Right renal pelvis (tissue), 4 donors: Measurements from ENCODE around the gene FGGY. TPM values are rescaled to one million over a fixed set of nuclear protein-coding genes. Genes with fewer than 3 reads are reported as not detected.
"Not testable (repeated sequence)": the region's sequence is repeated elsewhere in the genome, so short reads cannot be mapped to it uniquely, and the experiment has no call there.

Experiments
- DNase-seq, 4 donors: peaks; one replicate each; pipeline ENCODE4 v3.0.0-alpha.2; 2013; ENCODE audit warnings: low read depth in 4 of 4, low spot score in 3 of 4, missing footprints in 1 of 4
- polyA plus RNA-seq, 4 donors: library from polyadenylated mRNA; unstranded; fragments of 120-200 nt; gene quantifications; one replicate each; pipeline ENCODE4 v1.2.1, GENCODE V29; 2013; ENCODE audit not compliant: insufficient read length in 4 of 4

FGGY gene
- polyA plus RNA-seq, 4 donors = 22.6 to 27.0 (median 24.2) TPM

- no peak for DNase-seq
Observed at GRCh38 chr1:59432531-59433439, 135.9 kb downstream of the FGGY start.

DNA sequence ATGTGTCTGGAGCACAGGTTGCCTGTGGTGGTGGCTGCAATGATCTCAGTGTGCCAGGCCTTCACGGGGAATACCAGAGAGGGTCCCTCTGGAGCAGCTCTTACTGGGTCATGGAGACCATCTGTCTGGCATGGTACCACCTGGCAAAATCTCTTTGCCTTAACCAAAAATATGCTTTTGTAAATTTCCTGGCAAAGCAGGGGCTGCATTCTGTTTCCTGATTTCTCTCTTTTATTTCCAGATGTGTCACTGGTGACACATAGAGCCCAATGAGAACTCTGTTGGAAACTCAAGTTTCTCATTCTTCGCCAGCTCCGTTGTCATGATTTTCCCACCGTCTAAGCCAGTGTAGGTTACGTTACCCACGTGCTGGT, 136.5 kb downstream of the FGGY start:
- no peak for DNase-seq

GRCh38 chr1:59434336-59434735, 137.4 kb downstream of the FGGY start:
- DNase-seq = no peak

DNA sequence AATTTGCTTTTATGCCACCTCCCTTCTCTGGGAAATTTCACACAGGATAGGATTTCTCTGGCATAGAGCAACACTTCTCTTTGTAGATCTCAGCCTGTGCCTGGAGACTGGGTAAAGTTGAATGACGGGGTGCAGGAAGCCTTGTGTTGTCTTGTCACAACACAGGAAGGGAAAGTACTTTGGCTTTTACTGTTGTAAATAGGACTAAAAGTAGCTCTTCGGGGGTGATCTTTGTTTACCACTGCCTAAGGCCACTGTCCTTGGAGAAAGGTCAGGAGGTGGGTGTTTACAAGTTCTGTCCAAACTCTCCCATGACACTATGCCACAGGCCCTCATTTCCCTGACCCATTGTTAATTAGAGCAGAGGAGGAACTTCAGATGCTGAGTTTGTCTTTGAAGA, 139.7 kb downstream of the FGGY start:
- no peak for DNase-seq

DNA sequence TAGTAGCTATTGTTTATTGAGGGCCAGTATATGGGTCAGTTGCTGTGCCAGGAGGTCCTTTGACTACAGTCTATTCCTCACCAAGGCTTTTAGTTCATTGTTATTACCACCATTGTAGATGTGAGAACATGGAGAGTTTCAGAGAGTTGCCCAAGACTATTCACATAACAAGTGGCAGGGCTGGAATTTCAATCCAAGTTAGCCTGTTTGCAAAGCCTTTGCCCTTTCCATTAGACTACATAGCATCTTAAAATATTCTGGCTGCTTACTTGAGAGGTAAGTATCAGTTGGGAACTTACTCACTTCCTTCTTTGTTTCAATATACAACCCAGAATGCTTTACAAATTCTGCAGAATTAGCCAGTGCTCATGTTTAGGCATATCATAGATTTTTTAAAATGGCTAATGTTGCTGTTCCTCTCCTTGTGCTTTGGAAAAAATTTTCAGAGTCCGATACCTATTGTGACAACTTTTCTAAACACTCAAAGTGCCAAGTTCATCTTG, 141.2 kb downstream of the FGGY start:
- no peak for DNase-seq

DNA sequence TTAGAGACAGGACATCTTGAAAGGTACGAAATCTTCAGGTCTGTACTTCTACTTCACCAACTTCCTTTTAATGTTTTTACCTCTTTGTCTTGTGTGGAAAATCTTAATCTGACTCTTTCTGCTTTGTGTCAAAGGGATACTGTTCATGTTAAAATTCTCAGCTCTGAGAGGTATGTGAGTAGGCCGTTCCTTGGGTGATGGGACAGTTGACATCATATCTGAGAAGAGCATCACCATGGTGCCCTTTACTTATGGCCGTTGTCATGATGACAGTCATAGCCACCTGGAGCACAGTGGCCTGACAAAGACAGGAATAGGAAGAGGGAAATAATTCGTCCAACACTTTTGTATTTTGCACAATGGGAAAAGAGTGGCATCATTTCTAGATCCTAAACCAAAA, 145.6 kb downstream of the FGGY start:
- DNase-seq = no peak

DNA sequence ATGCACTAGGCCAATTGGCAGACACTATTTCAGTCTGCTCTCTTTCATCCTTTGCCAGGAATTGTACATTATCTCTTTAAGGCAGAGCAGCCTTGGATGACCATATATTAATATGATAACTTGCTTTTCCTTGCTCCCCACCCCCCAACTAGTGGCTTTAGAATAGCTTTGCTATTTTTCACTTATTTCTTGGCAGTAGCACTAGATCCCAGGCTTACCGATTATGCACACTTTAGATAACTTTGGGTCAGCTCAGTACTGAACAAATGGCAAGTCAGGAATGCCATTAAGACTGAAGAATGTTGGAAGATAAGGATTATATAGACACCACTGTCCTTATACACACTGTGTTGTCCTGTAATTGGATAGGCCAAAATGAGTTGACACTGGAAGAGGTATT, 146.4 kb downstream of the FGGY start:
- DNase-seq = no peak

DNA sequence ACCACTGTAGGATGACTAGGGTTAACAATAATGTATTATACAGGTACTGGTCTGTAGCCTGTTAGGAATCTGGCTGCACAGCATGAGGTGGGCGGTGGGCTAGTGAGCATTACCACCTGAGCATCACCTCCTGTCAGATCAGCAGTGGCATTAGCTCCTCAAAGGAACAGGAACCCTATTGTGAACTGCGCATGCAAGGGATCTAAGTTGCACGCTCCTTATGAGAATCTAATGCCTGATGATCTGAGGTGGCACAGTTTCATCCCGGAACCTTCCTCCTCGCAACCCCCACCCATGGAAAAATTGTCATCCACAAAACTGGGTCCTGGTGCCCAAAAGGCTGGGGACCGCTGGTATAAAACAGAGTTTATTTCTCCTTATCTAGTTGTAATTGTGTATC, 147.6 kb downstream of the FGGY start:
- DNase-seq = no peak

DNA sequence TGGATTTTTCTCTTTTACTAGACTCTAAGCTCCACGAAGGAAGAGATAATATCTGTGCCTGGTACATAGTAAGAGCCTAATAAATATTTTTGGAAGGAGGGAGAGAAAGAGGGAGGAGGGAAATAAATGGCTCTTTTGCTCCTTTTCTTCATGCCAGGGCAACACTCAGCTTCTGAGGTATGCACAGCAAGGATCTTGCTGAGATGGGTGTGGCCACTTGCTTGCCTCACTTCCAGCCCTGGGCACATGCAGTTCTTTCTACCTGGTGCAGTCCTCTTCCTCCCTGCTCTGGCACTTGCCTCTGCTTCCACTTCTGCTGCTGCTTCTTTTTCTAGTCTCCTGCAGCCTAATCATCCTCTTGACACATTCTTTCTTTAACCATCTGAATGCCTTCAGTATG, 148.1 kb downstream of the FGGY start:
- no peak for DNase-seq

DNA sequence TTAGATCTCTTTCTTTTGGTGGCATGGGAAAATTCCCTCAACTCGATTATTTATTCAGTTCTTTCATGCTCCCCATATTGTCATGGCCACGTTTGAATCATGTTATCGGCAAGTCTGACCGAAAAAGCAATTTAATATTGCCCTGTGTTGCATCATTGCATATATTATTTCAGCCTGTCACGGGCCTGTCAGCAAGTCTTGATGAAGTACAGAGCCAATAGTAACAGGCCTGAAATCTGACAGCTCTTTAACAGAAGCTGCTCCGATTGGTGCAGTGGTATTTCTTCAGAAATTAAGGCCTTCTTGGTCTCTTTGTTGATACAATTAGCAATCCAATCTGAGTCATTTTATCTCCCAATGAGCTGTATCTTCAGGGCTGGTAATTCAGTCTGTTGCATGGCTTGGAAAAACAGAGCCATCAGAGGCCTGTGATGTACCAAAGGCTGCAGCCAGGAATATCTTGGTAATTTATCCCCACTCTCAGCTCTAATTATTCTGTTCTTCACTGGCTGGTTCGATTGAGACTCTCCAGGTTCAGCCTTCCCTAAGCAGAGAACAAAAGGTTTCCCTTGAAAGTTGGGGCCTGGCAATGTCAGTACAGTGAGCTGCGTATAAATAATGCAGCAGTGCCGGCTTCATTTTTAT, 149.5 kb downstream of the FGGY start:
- no peak for DNase-seq

DNA sequence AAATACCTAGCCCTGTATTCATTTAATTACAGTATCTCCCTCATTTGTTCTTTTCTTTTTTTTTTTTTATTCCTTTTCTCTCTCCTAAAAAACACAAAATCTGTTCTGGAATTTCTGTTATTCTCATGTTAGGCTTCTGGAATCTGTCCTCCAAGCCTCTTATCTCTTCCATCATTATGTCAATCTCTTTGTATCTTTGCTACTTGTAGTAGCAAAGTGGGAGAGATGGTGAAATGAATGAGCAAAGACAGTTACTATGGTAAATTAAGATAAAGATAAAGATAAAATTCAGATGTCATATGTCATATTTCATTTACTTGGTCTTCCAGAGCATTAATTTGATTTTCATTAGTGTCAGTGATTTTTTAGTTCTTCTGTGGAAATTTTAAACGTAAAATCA, 155.1 kb downstream of the FGGY start:
- DNase-seq = no peak

GRCh38 chr1:59452559-59452958, 155.7 kb downstream of the FGGY start:
- no peak for DNase-seq

DNA sequence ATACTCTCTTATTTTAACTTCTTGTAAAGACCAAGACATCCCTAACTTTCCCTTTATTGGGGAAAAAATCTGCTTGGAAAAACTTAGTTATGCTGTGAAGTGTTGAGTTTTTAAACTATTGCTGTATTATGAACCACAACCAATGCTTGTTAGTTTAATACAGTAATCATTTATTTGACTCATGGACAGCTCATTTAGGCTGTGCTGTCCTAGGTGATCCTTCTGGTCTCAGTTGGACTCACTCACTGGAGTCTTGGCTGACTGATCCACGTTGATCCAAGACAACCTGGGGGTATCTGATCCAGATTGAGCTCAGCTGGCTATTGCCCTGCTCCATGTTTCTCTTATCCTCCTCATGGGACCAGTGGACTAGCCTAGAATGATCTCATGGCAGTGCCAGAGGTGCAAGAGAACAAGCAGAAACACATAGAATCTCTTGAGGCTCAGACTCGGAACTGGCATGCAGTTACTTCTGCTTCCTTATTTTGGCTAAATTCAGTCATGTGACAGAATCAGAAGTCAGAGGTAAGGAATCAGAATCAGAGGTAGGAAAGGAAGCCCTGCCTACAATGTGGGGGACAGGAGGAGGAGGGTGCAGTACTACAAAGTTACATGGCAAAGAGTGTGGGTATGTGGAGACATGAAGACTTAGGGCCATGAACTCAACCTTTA, 156.5 kb downstream of the FGGY start:
- no peak for DNase-seq

DNA sequence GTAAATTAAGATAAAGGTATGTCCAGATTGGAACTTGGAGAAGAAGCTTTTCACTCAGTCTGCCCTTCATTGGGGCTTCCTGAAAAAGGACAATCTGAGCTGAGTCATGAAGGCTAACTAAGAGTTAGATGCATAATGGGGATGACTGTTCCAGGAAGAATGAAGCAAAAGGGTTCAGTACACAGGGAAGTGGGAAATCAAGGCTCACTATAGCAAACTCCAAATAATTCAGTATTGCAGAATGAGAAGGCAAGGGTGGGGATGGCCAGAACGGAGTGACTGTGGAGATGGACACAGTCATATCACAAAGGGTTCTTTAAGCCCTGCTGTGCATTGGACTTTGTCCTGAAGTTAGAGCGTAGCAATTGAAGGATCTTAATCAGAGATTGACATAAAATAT, 158.3 kb downstream of the FGGY start:
- DNase-seq = no peak

DNA sequence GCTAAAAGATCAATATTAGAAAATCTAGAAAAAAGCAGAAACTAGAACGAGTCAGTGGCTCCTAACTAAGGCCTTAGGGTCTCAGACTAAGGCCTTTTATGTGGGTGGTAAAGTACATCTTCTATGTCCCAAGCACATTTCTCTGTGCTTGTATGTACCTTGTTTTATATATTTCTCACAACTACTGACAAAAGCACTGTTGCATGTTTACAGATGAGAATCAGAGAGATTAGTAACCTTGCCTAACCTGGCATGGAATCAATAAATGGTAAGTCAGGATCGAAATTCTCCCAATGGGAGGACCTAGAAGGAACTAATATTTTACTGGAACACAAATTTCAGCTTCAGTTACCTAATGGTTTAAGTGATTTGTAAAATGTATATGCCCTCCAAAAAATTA, 160.9 kb downstream of the FGGY start:
- no peak for DNase-seq

DNA sequence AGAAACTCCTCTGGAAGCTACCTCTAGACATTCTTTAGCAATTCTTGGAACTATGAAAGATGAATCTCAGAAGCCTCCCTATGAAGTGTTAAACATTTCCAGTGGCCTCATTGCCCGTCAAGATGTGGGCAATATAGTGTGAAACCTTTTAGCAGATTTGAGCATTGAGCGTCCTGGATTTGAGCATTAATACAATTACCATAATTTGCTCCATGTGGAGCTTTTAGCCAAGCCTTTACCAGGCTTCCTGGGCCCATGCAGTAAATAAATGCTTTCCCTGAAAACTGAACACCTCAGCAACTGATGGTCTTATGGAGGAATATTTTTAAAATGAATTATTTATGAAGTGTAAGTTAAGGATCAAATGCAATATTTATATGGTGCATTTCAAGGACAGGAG, 162.0 kb downstream of the FGGY start:
- DNase-seq = no peak

- DNase-seq = not testable (repeated sequence)
Observed at GRCh38 chr1:59462942-59463341, 166.0 kb downstream of the FGGY start.

DNA sequence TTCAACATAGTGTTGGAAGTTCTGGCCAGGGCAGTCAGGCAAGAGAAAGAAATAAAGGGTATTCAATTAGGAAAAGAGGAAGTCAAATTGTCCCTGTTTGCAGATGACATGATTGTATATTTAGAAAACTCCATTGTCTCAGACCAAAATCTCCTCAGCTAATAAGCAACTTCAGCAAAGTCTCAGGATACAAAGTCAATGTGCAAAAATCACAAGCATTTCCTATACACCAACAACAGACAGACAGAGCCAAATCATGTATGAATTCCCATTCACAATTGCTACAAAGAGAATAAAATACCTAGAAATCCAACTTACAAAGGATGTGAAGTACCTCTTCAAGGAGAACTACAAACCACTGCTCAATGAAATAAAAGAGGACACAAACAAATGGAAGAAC, 168.6 kb downstream of the FGGY start:
- not testable (repeated sequence) for DNase-seq

DNA sequence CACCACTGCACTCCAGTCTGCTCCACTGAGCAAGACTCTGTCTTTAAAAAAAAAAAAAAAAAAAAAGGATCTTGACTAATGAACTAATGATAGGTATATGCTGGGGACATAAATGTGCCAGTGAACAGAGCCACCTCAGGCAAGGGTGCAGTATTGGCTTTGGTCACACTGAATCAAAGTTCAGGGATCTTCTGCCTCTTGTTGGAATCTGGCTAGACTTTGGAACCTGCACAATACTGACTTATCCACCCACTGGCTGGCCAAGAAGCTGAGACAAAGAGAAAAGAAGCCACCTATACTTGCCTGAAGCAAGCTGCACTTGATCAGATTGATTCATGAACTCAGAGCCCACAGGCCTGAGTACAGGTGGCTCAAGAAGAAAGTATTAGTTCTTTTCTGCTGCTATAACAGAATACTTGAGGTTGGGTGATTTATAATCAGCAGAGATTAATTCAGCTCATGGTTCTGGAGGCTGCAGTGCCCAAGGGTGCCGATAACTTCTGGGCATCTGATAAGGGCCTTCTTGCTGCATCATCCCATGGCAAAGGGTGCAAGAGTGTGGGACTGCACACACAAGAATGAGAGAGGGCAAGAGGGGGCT, 172.0 kb downstream of the FGGY start:
- DNase-seq = no peak

- not testable (repeated sequence) for DNase-seq
Observed at GRCh38 chr1:59471991-59472570, 175.2 kb downstream of the FGGY start.

GRCh38 chr1:59473831-59474230, 176.9 kb downstream of the FGGY start:
- no peak for DNase-seq
